Stimulated activated effector memory CD8-positive, alpha-beta T cell treated with anti-CD3 and anti-CD28 coated beads, Interleukin-12 subunit alpha, Interleukin-12 subunit beta, amount 100 ng/mL, for 72 hours (primary cell): ENCODE results near the gene TBCE.
"Not testable (repeated sequence)": the region's sequence is repeated elsewhere in the genome, so short reads cannot be mapped to it uniquely, and the experiment has no call there.

Experiments
- ATAC-seq: fragments of 150-1000 bp; cut with Tn5 transposase; 2 replicates; pipeline ENCODE4 v1.10.0; 2021
- DNase-seq, 2 donors: peaks; one replicate each; pipeline ENCODE4 v3.0.0; 2021 to 2022; ENCODE audit warnings: low spot score in 2 of 2
- H3K27ac Mint-ChIP-seq: one replicate; pipeline ENCODE4 v1.8.0; 2022; ENCODE audit warnings: mild to moderate bottlenecking, mixed read lengths
- H3K36me3 Mint-ChIP-seq: one replicate; pipeline ENCODE4 v1.8.0; 2022; ENCODE audit warnings: mild to moderate bottlenecking, mixed read lengths
- H3K4me1 Mint-ChIP-seq: one replicate; pipeline ENCODE4 v1.8.0; 2022; ENCODE audit warnings: mixed read lengths
- H3K4me3 Mint-ChIP-seq: one replicate; pipeline ENCODE4 v1.8.0; 2022; ENCODE audit warnings: mild to moderate bottlenecking, mixed read lengths
- H3K9me3 Mint-ChIP-seq: one replicate; pipeline ENCODE4 v1.8.0; 2022; ENCODE audit warnings: mixed read lengths

The TBCE gene

DNA sequence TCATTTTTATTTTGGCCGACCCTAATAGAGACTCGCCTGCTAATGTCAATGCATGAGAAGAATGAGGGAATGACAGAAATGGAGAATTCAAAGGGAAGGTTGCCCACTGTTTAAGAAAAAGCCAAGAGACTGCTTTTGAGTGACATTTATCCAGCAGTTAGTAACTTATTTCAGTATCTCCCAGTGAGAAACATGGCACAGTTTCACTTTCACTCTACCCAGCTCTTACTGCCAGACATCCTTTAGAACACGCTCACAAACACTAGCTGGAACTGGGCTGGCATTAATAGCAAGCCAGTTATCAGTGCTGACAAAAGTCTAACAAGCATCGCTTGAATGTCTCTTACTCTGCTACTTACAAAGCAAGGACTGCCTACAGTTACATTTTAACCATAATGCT is 30.3 kb upstream of the TBCE start:
- peaks cover 64% of the 10 kb centered on the region for H3K36me3 Mint-ChIP-seq
- H3K9me3 Mint-ChIP-seq = no peaks in the 10 kb centered on the region
- DNase-seq (no peak), ATAC-seq (peak; percentile 71)
- H3K4me1 Mint-ChIP-seq = peaks cover 20% of the 10 kb centered on the region
- H3K27ac Mint-ChIP-seq = peak overlapping the region; percentile 86
- peak overlapping the region; percentile 61 for H3K4me3 Mint-ChIP-seq

DNA sequence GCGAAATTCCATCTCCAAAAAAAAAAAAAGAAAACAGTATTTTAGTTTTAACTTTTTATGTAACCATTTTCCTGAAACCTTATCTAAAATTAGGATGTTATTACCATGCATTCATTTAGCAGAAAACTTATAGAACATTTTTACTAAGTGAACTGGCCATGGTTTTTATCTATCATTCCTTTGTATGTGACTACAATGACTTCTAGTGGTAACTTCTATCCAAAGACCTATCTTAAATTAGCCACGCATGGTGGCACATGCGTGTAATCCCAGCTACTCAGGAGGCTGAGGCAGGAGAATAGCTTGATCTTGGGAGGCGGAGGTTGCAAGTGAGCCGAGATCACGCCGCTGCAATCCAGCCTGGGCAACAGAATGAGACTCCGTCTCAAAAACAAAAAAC is 27.5 kb upstream of the TBCE start:
- no peak for DNase-seq
- no peak for ATAC-seq
- H3K4me3 Mint-ChIP-seq = no peak overlapping the region
- peaks cover 8% of the 10 kb centered on the region for H3K4me1 Mint-ChIP-seq
- H3K9me3 Mint-ChIP-seq = no peaks in the 10 kb centered on the region
- peaks cover 87% of the 10 kb centered on the region for H3K36me3 Mint-ChIP-seq
- H3K27ac Mint-ChIP-seq = no peak overlapping the region

DNA sequence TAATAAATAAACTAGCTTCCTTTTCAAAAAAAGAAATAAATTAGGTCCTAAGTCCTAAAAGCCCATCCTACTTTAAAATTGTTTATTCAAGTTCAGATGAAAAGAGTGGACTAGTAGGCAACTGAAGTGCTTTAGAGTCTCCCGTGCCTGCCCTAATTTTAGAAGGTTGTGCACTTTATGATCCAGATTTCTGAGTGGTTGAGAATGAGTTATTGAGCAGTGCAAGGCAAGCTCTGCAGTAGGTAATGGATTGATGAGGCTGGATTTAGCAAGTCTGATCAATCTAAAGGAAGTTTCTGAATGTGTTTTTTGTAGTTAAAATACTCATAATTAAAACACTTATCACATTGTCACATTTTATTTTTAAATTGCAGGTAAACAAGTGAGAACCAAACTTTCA is 25.9 kb upstream of the TBCE start:
- no peak overlapping the region for H3K4me3 Mint-ChIP-seq
- no peak for DNase-seq
- H3K27ac Mint-ChIP-seq = no peak overlapping the region
- peaks cover 89% of the 10 kb centered on the region for H3K36me3 Mint-ChIP-seq
- H3K4me1 Mint-ChIP-seq = peaks cover 8% of the 10 kb centered on the region
- H3K9me3 Mint-ChIP-seq = no peaks in the 10 kb centered on the region
- no peak for ATAC-seq

DNA sequence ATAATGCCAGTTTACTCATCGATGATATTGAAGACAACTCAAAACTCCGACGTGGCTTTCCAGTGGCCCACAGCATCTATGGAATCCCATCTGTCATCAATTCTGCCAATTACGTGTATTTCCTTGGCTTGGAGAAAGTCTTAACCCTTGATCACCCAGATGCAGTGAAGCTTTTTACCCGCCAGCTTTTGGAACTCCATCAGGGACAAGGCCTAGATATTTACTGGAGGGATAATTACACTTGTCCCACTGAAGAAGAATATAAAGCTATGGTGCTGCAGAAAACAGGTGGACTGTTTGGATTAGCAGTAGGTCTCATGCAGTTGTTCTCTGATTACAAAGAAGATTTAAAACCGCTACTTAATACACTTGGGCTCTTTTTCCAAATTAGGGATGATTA is 25.2 kb upstream of the TBCE start:
- Mint-ChIP-seq H3K9me3 (no peaks in the 10 kb centered on the region), H3K4me3 (no peak overlapping the region), H3K27ac (peak overlapping the region; percentile 60), H3K4me1 (peaks cover 2% of the 10 kb centered on the region), H3K36me3 (peaks cover 84% of the 10 kb centered on the region)
- DNase-seq (no peak), ATAC-seq (no peak)

DNA sequence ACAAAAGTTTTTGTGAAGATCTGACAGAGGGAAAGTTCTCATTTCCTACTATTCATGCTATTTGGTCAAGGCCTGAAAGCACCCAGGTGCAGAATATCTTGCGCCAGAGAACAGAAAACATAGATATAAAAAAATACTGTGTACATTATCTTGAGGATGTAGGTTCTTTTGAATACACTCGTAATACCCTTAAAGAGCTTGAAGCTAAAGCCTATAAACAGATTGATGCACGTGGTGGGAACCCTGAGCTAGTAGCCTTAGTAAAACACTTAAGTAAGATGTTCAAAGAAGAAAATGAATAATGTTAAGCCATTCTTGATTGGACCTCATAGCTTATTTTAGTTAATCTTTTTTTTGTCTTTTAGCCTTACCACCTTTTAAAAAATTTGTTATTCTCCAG is 24.8 kb upstream of the TBCE start:
- DNase-seq (no peak), ATAC-seq (no peak)
- Mint-ChIP-seq H3K9me3 (no peaks in the 10 kb centered on the region), H3K27ac (peak overlapping the region; percentile 60), H3K4me3 (no peak overlapping the region), H3K36me3 (peaks cover 80% of the 10 kb centered on the region), H3K4me1 (no peaks in the 10 kb centered on the region)

DNA sequence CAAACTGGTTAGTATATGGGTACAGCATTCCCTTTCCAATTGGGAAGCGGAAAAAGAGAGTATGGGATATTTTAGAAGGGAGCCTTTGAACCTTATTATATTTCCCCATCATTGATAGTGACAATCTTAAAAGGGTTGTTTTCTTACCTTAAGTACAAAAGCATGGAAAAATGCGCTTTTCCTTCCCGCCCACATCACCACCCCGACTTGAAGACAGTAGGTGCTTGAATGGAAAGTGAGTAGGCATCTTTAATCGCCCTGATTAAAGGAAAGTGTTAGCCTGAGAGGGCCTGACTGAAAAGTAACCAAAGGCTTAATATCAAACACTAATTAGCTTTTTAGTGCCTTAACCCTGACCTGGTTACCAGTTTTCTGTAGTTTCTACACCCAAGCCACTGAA is 23.5 kb upstream of the TBCE start:
- no peak for DNase-seq
- Mint-ChIP-seq H3K4me1 (no peaks in the 10 kb centered on the region), H3K27ac (peak overlapping the region; percentile 64), H3K36me3 (peaks cover 67% of the 10 kb centered on the region), H3K4me3 (no peak overlapping the region), H3K9me3 (no peaks in the 10 kb centered on the region)
- ATAC-seq = no peak

DNA sequence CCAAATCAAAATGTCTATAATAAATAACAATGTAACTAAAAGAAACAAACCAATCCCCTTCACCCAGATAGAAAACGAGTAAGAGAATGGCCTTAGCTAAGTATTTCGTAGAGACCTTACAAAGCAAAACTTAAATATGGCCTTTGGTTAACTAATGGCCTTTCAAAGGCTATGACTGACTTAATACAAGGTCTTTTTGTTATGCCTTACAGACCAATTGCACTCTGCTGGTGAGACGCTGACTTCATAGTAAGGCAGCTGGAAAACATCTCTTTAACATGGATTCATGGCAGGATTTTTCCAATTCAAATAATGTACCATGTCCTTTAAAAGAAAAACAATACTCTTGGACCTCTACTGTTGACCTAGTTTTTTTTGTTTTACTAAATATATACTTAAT is 15.8 kb upstream of the TBCE start:
- DNase-seq = no peak
- H3K9me3 Mint-ChIP-seq = no peaks in the 10 kb centered on the region
- H3K4me1 Mint-ChIP-seq = no peaks in the 10 kb centered on the region
- H3K36me3 Mint-ChIP-seq = peaks cover 2% of the 10 kb centered on the region
- no peak overlapping the region for H3K27ac Mint-ChIP-seq
- ATAC-seq = no peak
- H3K4me3 Mint-ChIP-seq = no peak overlapping the region

DNA sequence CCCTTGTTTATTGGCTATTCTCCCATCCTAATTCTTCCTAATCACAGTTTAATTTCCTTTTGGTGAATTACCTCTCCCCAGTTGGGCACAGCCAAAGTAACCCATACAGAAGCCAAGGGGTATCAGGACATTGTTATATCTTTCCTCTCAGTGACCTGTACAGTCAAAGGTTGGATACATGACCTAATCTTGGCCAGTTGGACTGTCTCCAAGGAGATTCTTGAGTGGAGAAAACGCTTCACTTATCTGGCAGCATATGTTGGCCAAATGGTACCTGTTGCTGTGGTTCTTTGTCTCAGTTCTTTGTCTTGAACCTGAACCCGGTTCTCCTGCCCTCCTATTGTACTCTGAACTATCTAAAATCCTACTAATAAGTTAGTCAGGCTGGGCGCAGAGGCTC is 15.3 kb upstream of the TBCE start:
- Mint-ChIP-seq H3K9me3 (no peaks in the 10 kb centered on the region), H3K36me3 (no peaks in the 10 kb centered on the region), H3K27ac (no peak overlapping the region), H3K4me3 (no peak overlapping the region), H3K4me1 (no peaks in the 10 kb centered on the region)
- DNase-seq (no peak), ATAC-seq (no peak)

DNA sequence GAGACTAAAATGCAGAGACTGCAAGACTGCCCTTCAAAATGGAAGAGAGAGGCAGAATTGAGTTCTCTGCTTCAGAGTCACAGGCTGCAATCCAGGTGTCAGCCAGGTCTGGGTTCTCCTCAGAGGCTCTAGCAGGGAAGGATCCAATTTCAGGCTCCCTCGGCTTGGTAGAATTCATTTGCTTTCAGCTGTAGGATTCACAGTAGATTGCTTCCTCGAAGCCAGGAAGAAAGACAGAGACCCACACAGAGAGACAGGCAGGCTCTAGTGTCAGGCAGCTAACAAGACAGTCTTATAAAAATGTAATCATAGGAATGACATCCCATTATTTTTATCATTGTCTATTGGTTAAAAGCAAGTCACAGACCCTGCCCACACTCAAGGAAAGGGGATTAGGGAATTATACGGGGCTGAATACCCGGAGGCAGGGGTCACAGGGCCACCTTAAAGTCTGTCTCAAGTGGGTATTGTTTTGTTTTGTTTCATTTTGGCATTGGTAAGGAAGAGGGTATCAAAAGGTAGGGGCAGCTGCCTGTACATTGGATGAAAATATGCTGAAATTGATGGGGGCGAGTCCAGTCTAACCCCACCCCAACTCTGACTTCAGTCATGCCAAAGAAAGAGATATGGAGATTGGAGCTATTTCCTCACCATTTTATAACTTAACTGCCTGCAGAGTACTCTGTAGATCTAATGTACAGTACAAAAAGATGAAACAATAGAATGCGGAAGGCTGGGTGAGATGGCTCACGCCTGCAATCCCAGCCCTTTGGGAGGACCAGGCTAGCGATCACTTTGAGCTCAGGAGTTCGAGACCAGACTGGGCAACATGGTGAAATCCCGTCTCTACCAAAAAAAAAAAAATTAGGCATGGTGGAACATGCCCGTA is 9.5 kb upstream of the TBCE start:
- no peaks in the 10 kb centered on the region for H3K36me3 Mint-ChIP-seq
- no peak overlapping the region for H3K27ac Mint-ChIP-seq
- DNase-seq (no peak), ATAC-seq (no peak)
- no peaks in the 10 kb centered on the region for H3K9me3 Mint-ChIP-seq
- no peak overlapping the region for H3K4me3 Mint-ChIP-seq
- H3K4me1 Mint-ChIP-seq = peaks cover 6% of the 10 kb centered on the region

DNA sequence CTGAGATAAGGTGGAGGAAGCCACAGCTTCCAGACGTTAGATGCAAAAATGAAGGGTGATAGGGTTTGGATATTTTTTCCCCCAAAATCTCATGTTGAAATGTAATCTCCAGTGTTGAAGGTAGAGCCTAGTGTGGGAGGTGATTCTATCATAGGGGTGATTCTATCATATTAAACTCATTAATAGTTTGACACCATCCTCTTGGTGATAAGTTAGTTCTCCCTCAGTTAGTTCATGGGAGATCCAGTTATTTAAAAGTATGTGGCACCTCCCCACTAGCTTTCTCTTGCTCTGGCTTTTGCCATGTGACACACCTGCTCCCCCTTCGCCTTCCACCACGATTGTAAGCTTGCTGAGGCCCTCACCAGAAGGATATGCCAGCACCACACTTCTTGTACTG is 8.3 kb upstream of the TBCE start:
- Mint-ChIP-seq H3K4me3 (no peak overlapping the region), H3K9me3 (no peaks in the 10 kb centered on the region), H3K27ac (no peak overlapping the region), H3K36me3 (no peaks in the 10 kb centered on the region), H3K4me1 (peaks cover 6% of the 10 kb centered on the region)
- ATAC-seq = no peak
- DNase-seq = no peak

DNA sequence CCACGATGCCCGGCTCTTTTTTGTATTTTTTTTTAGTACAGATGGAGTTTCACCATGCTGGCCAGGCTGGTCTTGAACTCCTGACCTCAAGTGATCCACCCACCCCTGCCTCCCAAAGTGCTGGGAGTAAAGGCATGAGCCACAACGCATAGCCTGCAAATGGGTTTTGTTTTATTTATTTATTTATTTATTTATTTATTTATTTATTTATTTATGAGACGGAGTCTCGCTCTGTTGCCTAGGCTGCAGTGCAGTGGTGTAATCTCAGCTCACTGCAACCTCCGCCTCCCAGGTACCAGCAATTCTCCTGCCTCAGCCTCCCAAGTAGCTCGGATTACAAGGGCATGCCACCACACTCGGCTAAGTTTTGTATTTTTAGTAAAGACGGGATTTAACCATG is 3.0 kb upstream of the TBCE start:
- H3K27ac Mint-ChIP-seq, DNase-seq, ATAC-seq, H3K36me3 Mint-ChIP-seq, H3K9me3 Mint-ChIP-seq, H3K4me3 Mint-ChIP-seq: not testable (repeated sequence)
- H3K4me1 Mint-ChIP-seq = peaks cover 35% of the 10 kb centered on the region

DNA sequence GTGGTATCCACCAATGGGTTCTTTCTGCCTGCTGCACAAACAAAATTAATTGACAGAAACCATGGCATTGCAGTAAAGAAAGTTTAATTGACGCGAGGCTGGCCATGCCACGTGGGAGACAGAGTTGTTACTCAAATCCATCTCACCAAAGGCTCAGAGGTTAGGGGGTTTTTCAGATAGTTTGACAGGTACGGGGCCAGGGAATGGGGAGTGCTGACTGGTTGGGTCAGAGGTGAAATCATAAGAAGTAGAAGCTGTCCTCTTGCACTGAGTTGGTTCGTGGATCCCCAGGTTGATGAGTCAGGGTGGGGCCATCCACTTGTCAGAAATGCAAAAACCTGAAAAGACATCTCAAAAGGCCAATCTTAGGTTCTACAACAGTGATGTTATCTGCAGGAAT is 941 bp upstream of the TBCE start:
- peak overlapping the region; percentile 94 for H3K27ac Mint-ChIP-seq
- DNase-seq (peak in 1 of 2 donors; percentile 50), ATAC-seq (peak; percentile 74)
- no peaks in the 10 kb centered on the region for H3K36me3 Mint-ChIP-seq
- peak overlapping the region; percentile 97 for H3K4me3 Mint-ChIP-seq
- peaks cover 42% of the 10 kb centered on the region for H3K4me1 Mint-ChIP-seq
- H3K9me3 Mint-ChIP-seq = no peaks in the 10 kb centered on the region

DNA sequence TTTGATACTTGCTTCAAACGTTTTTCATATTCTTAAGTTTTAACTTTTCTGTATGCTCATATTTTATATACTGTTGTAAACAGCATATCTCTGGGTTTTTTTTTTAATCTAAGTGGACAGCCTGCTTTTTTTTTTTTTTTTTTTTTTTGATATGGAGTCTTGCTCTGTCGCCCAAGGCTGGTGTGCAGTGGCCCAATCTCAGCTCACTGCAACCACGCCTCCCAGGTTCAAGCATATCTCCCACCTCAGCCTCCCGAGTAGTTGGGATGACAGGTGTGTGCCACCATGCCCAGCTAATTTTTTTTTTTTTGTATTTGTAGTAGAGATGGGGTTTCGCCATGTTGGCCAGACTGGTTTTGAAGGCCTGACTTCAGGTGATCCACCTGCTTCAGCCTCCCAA is 1.2 kb downstream of the TBCE start:
- Mint-ChIP-seq H3K27ac (no peak overlapping the region), H3K9me3 (no peaks in the 10 kb centered on the region), H3K4me1 (peaks cover 37% of the 10 kb centered on the region), H3K4me3 (peak overlapping the region; percentile 97), H3K36me3 (peaks cover 9% of the 10 kb centered on the region)
- DNase-seq (no peak), ATAC-seq (no peak)

DNA sequence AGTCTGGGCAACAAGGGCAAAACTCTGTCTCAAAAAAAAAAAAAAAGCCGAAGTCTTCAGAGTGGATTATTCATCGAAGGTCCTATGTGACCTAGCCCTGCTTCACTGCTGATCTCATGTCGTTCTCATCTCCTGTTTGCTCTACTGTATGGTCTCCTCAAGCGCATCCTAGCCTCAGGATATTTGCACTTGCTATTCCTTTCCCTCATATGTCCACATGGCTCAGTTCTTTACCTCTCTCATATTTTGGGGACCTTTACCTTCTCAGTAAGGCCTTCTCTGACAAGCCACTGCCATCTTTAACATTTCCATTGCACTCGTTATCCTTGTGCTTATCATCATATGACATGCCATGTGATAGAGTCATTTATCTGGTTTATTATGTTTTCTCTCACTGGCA is 2.6 kb downstream of the TBCE start:
- Mint-ChIP-seq H3K4me3 (no peak overlapping the region), H3K27ac (no peak overlapping the region), H3K9me3 (no peaks in the 10 kb centered on the region), H3K36me3 (peaks cover 14% of the 10 kb centered on the region), H3K4me1 (peaks cover 42% of the 10 kb centered on the region)
- DNase-seq = no peak
- no peak for ATAC-seq

DNA sequence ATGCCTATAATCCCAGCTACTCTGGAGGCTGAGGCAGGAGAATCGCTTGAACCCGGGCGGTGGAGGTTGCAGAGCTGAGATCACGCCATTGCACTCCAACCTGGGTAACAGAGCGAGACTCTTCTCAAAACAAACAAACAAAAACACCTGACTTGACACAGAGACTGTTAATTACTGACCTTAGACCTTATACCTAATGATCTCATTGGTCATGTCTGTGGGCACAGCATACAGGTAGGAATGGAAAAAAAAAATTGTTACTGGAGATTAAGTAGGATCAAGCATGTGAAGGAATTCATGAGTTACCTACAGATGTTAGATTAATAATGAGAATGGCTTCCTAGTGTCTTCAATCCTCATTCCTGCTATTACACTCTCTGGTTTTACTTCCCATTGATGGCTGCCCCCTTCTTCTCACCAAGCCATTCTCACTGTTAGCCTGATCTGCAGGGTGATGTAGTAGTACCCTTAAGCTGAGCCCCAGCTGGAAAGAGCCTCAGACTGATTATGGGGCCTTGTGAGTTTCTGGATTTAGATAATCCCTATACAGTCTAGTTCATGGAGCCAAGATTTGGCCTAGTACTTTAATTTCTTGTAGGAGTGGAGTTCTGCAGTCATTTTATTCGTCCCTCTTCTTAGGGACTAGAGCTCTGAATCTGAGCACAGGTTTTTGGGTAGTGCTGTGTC is 8.8 kb downstream of the TBCE start:
- ATAC-seq = no peak
- peaks cover 15% of the 10 kb centered on the region for H3K4me1 Mint-ChIP-seq
- H3K27ac Mint-ChIP-seq = no peak overlapping the region
- H3K36me3 Mint-ChIP-seq = peaks cover 42% of the 10 kb centered on the region
- no peak overlapping the region for H3K4me3 Mint-ChIP-seq
- DNase-seq = no peak
- H3K9me3 Mint-ChIP-seq = no peaks in the 10 kb centered on the region

DNA sequence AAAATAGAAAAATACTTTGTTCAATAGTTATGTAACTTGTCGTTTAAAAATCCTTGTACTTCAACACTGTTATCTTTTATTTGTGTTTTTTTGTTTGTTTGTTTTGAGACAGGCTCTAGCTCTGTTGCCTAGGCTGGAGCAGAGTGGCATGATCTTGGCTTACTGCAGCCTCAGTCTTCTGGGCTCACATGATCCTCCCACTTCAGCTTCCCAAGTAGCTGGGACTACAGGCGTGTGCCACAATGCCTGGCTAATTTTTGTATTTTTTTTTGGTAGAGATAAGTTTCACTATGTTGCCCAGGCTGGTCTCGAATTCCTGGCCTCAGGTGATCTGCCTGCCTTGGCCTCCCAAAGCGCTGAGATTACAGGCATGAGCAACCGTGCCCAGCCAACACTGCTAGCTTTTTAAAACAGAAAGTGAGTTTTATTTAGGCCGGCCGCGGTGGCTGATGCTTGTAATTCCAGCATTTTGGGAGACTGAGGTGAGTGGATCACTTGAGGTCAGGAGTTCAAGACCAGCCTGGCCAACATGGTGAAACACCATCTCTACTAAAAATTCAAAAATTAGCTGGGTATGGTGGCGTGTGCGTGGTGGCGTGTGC is 11.0 kb downstream of the TBCE start:
- DNase-seq, ATAC-seq, H3K4me3 Mint-ChIP-seq, H3K9me3 Mint-ChIP-seq, H3K27ac Mint-ChIP-seq: not testable (repeated sequence)
- Mint-ChIP-seq H3K4me1 (peaks cover 15% of the 10 kb centered on the region), H3K36me3 (peaks cover 43% of the 10 kb centered on the region)
